ENCODE results near the gene KRTAP6-1. TPM values are rescaled to one million over a fixed set of nuclear protein-coding genes. Genes with fewer than 3 reads are reported as not detected.

Gene KRTAP6-1
- total and polyA plus RNA-seq, 2 of the 4 experiments (the other 2 are of a cell fraction): not detected

DNA sequence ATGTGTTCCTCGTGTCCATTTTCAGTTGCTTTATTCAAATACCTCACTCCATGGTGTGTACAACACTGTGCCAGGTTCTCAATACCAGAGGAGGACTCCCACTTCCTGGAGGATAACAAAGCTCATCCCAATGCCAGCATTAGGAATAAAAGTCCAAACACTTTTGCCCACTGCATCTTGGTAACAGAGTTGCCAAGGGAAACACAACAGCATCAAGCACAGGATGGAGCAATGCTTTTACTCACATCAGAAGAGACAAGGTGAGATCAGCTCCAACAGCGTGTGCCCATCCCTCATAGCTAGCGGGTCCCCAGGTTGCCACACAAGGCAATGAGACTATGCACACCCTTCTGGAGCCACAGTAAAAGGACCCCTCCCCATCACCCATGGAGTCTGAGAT lies 9.6 kb upstream of the KRTAP6-1 start:
- WGBS, 2 experiments (ENCODE audit: extremely low coverage in 2 of 2, insufficient read length in 1 of 2): 60% methylated on average over 1 of the region's 3 CpGs; no CpG with 5 or more reads in 1 of the 2 experiments
- dilution Hi-C loops (cut with HindIII; ENCODE audit: low sequenced_read_pairs, unreplicated experiment): no loop called here
- H4K8ac ChIP-seq (ENCODE audit: low read depth in 2 of 2, low read length in 2 of 2): no peak overlapping the region
- H4K91ac ChIP-seq (ENCODE audit: insufficient read depth, low read depth, low read length): no peak overlapping the region
- no peak for ATAC-seq (ENCODE audit: low read depth)
- no peak overlapping the region for H3K18ac ChIP-seq (ENCODE audit: low read depth, low read length)
- no peaks in the 10 kb centered on the region for H3K36me3 ChIP-seq (ENCODE audit: control insufficient read depth, insufficient read depth, low read length)
- no peak overlapping the region for H3K14ac ChIP-seq (replicated peaks; ENCODE audit: low read depth, low read length)
- H3K4me2 ChIP-seq (ENCODE audit: low read depth, low read length): no peak overlapping the region
- H2AK5ac ChIP-seq (ENCODE audit: low read depth, low read length): no peak overlapping the region
- H2BK5ac ChIP-seq (ENCODE audit: low read depth, low read length, poor library complexity, severe bottlenecking): no peak overlapping the region
- ChIA-PET CTCF (no interaction called here), POLR2A (ENCODE audit: unreplicated experiment) (no interaction called here)
- H3K4me3 ChIP-seq (ENCODE audit: insufficient read depth, low read depth, low read length): no peak overlapping the region
- no peak overlapping the region for H2BK15ac ChIP-seq (ENCODE audit: low read depth, low read length)
- no peaks in the 10 kb centered on the region for H3K4me1 ChIP-seq (ENCODE audit: control insufficient read depth, insufficient read depth, low read length)
- H3K9me1 ChIP-seq (ENCODE audit: insufficient read depth, low read length): no peaks in the 10 kb centered on the region
- in situ Hi-C loops (cut with MboI; ENCODE audit: low sequenced_read_pairs): no loop called here
- H2BK120ac ChIP-seq (ENCODE audit: low read depth, low read length): no peak overlapping the region
- no peak overlapping the region for H3K56ac ChIP-seq (ENCODE audit: extremely low read depth, insufficient read depth, low read length)
- no peaks in the 10 kb centered on the region for H3K79me1 ChIP-seq (ENCODE audit: low read depth in 1 of 2, low read length in 2 of 2)
- H4K5ac ChIP-seq (ENCODE audit: low read depth, low read length): no peak overlapping the region
- no peak overlapping the region for H2AK9ac ChIP-seq (replicated peaks; ENCODE audit: low read depth, low read length, poor library complexity)
- peaks cover 17% of the 10 kb centered on the region for H3K9me3 ChIP-seq (ENCODE audit: control insufficient read depth, insufficient read depth, low read length)
- H3K27me3 ChIP-seq (ENCODE audit: control insufficient read depth, insufficient read depth, low read length): no peaks in the 10 kb centered on the region
- no peak for DNase-seq
- intact Hi-C loops (cut with micrococcal nuclease): no loop called here
- BruUV-seq (replicated peaks): no TSS peak
- H3K4ac ChIP-seq (ENCODE audit: low read depth, low read length): no peak overlapping the region
- H3K27ac ChIP-seq (ENCODE audit: insufficient read depth, low read length): no peak overlapping the region
- no peak overlapping the region for H3K9ac ChIP-seq (ENCODE audit: low read depth, low read length)
- H3K23ac ChIP-seq (ENCODE audit: low read depth, low read length): no peak overlapping the region
- H2BK20ac ChIP-seq (ENCODE audit: low read depth, low read length): no peak overlapping the region
- H2AFZ ChIP-seq (replicated peaks; ENCODE audit: low read length, poor library complexity): no peak overlapping the region
- no peak for TF ChIP-seq CEBPB (IDR thresholded peaks at IDR 0.05; ENCODE audit: low read depth, low read length)
- TF ChIP-seq, protein P1, sequence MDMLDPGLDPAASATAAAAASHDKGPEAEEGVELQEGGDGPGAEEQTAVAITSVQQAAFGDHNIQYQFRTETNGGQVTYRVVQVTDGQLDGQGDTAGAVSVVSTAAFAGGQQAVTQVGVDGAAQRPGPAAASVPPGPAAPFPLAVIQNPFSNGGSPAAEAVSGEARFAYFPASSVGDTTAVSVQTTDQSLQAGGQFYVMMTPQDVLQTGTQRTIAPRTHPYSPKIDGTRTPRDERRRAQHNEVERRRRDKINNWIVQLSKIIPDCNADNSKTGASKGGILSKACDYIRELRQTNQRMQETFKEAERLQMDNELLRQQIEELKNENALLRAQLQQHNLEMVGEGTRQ (IDR thresholded peaks at IDR 0.05; ENCODE audit: low read depth, low read length): no peak
- TF ChIP-seq NFE2L2 (IDR thresholded peaks at IDR 0.05; ENCODE audit: low read depth, low read length): no peak
- TF ChIP-seq, protein P2, sequence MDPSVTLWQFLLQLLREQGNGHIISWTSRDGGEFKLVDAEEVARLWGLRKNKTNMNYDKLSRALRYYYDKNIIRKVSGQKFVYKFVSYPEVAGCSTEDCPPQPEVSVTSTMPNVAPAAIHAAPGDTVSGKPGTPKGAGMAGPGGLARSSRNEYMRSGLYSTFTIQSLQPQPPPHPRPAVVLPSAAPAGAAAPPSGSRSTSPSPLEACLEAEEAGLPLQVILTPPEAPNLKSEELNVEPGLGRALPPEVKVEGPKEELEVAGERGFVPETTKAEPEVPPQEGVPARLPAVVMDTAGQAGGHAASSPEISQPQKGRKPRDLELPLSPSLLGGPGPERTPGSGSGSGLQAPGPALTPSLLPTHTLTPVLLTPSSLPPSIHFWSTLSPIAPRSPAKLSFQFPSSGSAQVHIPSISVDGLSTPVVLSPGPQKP (IDR thresholded peaks at IDR 0.05; ENCODE audit: borderline replicate concordance, low read depth, low read length): no peak
- no peak for TF ChIP-seq RAD21 (IDR thresholded peaks at IDR 0.05; ENCODE audit: low read length)
- no peaks in the 10 kb centered on the region for H4K20me1 ChIP-seq (ENCODE audit: insufficient read depth, low read length)
